ENCODE measurements around the gene NT5DC3. TPM values are rescaled to one million over a fixed set of nuclear protein-coding genes. Genes with fewer than 3 reads are reported as not detected.

NT5DC3 gene
- total and polyA plus RNA-seq, 2 of the 13 experiments (the other 11 are each of a cell fraction or from before 2014, with no cell fraction given), result 3.2 to 6.6 TPM

GRCh38 chr12:103838254-103838914 lies 2.6 kb downstream of the NT5DC3 start (continued):
- TF ChIP-seq POGK (CRISPR knock-in tag; conservative IDR thresholded peaks at IDR 0.05) (no peak), ZSCAN22 (CRISPR knock-in tag; IDR thresholded peaks at IDR 0.05) (no peak), HOXA9 (CRISPR knock-in tag; IDR thresholded peaks at IDR 0.05; ENCODE audit: borderline replicate concordance) (no peak), ZMAT5 (CRISPR knock-in tag; IDR thresholded peaks at IDR 0.05; ENCODE audit: borderline replicate concordance, low read depth) (no peak), KLF9 (CRISPR knock-in tag; IDR thresholded peaks at IDR 0.05; ENCODE audit: low read depth) (no peak), TFAP4 (IDR thresholded peaks at IDR 0.05; ENCODE audit: borderline replicate concordance, low read depth) (no peak), NR2F1 (CRISPR knock-in tag; IDR thresholded peaks at IDR 0.05) (peak in 1 of 2 experiments; percentile 88; a peak in 2 of 4 replicates), KLF16 (CRISPR knock-in tag; IDR thresholded peaks at IDR 0.05) (no peak), TMF1 (CRISPR knock-in tag; IDR thresholded peaks at IDR 0.05; ENCODE audit: low read depth) (no peak), SP140L (CRISPR knock-in tag; IDR thresholded peaks at IDR 0.05; ENCODE audit: borderline replicate concordance) (peak; percentile 68; the same call in 1 of the 2 replicates), ZBTB43 (CRISPR knock-in tag; conservative IDR thresholded peaks at IDR 0.05) (no peak), EHMT2 (IDR thresholded peaks at IDR 0.05; ENCODE audit: borderline replicate concordance, low read depth, low read length) (no peak), HMGXB3 (CRISPR knock-in tag; IDR thresholded peaks at IDR 0.05; ENCODE audit: borderline replicate concordance) (0 out of 2 replicates have a peak, but pooled peaks have one; percentile 23), ZFP36L1 (CRISPR knock-in tag; IDR thresholded peaks at IDR 0.05) (no peak), ZNF672 (CRISPR knock-in tag; IDR thresholded peaks at IDR 0.05) (no peak), ZNF280B (CRISPR knock-in tag; IDR thresholded peaks at IDR 0.05; ENCODE audit: borderline replicate concordance) (no peak), ZNF570 (CRISPR knock-in tag; IDR thresholded peaks at IDR 0.05; ENCODE audit: borderline replicate concordance) (no peak), ZNF761 (CRISPR knock-in tag; conservative IDR thresholded peaks at IDR 0.05) (no peak)

Measured in HepG2 (cell line).